ENCODE data around the gene CARS2. TPM values are rescaled to one million over a fixed set of nuclear protein-coding genes. Genes with fewer than 3 reads are reported as not detected.
A peak's percentile ranks its signal among the peaks of the same experiment; 100 is the strongest.

CARS2 gene
- total RNA-seq, 3 donors from 2014 or later = 39.8 to 71.4 (median 56.4) TPM

DNA sequence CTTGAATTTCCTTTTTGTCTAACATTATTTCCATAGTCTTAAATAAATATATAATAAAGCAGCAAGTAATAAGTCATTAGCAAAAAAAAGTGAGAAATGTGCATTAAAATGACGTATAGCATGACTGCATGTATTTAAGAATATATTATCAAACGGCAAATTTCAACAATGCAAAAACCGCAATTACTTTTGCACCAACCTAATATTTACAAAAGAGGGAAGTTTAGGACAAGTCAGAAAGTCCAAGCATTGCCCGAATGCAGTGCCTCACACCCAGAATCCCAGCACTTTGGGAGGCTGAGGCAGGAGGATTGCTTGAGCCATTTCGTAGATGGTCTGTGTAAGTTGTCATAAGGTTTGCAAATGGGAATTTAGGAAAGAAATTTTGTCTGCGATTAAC lies 100.8 kb downstream of the CARS2 start:
- Histone ChIP-seq H3K36me3 (ENCODE audit: low read depth) (no peaks in the 10 kb centered on the region), H3K4me3 (no peak overlapping the region), H3K4me1 (ENCODE audit: low read depth) (no peaks in the 10 kb centered on the region), H3K9me3 (no peaks in the 10 kb centered on the region)
- ATAC-seq = no peak
- intact Hi-C loops (cut with DNase I, micrococcal nuclease) = no loop called here
- no peak for DNase-seq
- no peak for TF ChIP-seq CTCF (IDR thresholded peaks at IDR 0.05)

DNA sequence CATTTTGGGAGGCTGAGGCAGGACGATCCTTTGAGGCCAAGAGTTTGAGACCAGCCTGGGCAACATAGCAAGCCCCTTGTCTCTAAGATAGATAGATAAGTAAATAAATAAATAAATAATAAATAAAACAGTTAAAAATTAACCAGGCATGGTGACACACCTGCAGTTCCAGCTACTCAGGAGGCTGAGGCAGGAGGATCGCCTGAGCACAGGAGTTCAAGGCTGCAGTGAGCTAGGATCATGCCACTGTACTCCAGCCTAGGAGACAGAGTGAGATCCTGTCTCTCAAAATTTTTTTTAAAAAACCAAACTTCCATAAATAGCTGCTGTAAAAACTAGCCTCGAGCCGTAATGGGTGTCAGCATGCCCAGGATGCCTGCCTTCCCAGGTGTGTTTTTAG lies 104.9 kb downstream of the CARS2 start:
- no peak for TF ChIP-seq CTCF (IDR thresholded peaks at IDR 0.05)
- DNase-seq = no peak
- no peak for ATAC-seq
- no peaks in the 10 kb centered on the region for H3K4me1 ChIP-seq (ENCODE audit: low read depth)
- H3K4me3 ChIP-seq = no peak overlapping the region
- intact Hi-C loops (cut with DNase I, micrococcal nuclease) = no loop called here
- no peaks in the 10 kb centered on the region for H3K9me3 ChIP-seq
- H3K36me3 ChIP-seq (ENCODE audit: low read depth) = no peaks in the 10 kb centered on the region

- Histone ChIP-seq H3K9me3 (no peaks in the 10 kb centered on the region), H3K4me1 (ENCODE audit: low read depth) (no peaks in the 10 kb centered on the region), H3K36me3 (ENCODE audit: low read depth) (no peaks in the 10 kb centered on the region), H3K4me3 (no peak overlapping the region)
- no peak for DNase-seq
- no peak for TF ChIP-seq CTCF (IDR thresholded peaks at IDR 0.05)
- intact Hi-C loops (cut with DNase I, micrococcal nuclease) = no loop called here
- peak; percentile 76 for ATAC-seq
Observed at GRCh38 chr13:110600261-110600819, 105.6 kb downstream of the CARS2 start.

DNA sequence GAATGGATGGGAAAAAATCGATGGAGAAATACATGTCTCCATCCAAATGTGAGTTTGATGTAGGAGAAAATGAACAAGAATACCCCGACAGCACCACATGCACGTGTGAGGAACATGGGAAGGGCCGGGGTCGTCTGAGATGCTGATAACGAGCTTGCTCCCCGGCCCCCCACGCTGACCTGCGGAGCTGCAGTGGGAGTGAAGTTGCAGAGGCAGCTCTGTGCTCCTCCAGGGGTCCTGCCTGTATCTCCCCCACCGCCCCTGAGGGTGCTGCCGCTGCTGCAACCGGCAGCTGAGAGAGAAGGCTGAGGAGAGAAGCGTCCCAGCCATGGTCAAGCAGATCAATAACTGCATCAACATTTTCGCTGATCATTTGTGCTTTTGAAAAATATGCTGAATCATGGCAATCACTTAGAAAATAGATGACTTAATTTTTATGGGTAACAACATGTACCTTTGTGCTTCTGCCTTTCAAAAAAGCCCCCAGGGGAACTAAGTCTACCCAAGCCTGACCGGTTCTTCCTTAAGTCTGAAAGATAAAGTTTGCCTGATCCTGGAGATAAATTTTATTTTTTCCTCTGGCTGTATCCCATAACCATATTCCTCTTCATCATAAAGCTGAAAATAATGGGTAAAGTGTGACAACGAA lies 108.8 kb downstream of the CARS2 start:
- ATAC-seq (no peak), DNase-seq (no peak)
- Histone ChIP-seq H3K4me1 (ENCODE audit: low read depth) (no peaks in the 10 kb centered on the region), H3K36me3 (ENCODE audit: low read depth) (no peaks in the 10 kb centered on the region), H3K9me3 (no peaks in the 10 kb centered on the region), H3K4me3 (no peak overlapping the region)
- intact Hi-C loops (cut with DNase I, micrococcal nuclease) = loop anchor here (10.0 kb wide), 2 partner anchors 58 to 218 kb away; no protein-coding TSS in a partner anchor
- TF ChIP-seq CTCF (IDR thresholded peaks at IDR 0.05) = no peak

DNA sequence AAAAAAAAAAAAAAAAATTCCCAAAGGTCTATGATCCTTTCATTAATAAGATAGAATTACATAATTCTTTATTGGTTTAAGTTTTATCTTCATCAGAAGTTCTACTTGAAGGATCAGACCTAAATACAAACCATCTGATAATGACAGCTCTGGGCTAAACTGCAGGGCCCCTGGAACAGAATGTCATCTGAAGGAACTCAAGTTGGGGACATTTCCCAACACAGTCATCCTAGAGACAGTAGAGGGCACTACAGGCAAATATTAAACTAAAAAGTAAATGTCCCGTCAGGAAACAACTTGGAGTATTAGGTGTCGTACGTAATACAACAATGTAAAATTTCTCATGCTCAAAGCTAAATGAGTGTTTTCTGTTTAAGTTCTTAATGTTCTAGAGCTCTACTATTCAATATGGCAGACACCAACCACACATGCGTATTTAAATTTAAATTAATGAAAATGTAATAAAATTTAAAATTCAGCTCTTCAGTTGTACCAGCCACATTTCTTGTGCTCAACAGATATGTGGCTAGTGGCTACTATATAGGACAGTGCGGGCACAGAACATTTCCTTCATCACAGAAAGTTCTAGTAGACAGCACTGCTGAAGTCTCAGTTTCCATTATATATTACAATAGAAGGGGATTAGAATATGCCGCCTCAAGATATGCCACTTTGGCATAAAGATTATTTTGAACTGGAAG lies 112.3 kb downstream of the CARS2 start:
- intact Hi-C loops (cut with DNase I, micrococcal nuclease) = loop anchor here (10.0 kb wide), 2 partner anchors 61 to 221 kb away; no protein-coding TSS in a partner anchor
- H3K4me1 ChIP-seq (ENCODE audit: low read depth) = no peaks in the 10 kb centered on the region
- no peaks in the 10 kb centered on the region for H3K36me3 ChIP-seq (ENCODE audit: low read depth)
- peak; percentile 86 for ATAC-seq
- DNase-seq = peak in 1 of 3 donors; percentile 47
- TF ChIP-seq CTCF (IDR thresholded peaks at IDR 0.05) = no peak
- H3K9me3 ChIP-seq = no peaks in the 10 kb centered on the region
- H3K4me3 ChIP-seq = no peak overlapping the region

Measured in mucosa of descending colon (tissue), 3 donors.